Lung (tissue), 12 donors: ENCODE data around the gene LRRC56. TPM values are rescaled to one million over a fixed set of nuclear protein-coding genes. Genes with fewer than 3 reads are reported as not detected.
"Not testable (repeated sequence)": the region's sequence is repeated elsewhere in the genome, so short reads cannot be mapped to it uniquely, and the experiment has no call there.

Experiments used
- ATAC-seq: fragments of 200-7000 bp; cut with Tn5 transposase; one replicate; pipeline ENCODE4 v1.9.1; 2020; ENCODE audit warnings: moderate number of reproducible peaks; ENCODE audit not compliant: insufficient read depth, low FRiP score
- DNase-seq, 3 donors: peaks; one replicate each; pipeline ENCODE4 v3.0.0-alpha.2; 2013 to 2017
- H3K27ac ChIP-seq, 2 donors: one replicate each; pipeline ENCODE4 v1.5.1; 2013; ENCODE audit warnings: mild to moderate bottlenecking in 2 of 2, moderate library complexity in 2 of 2, control low read depth in 1 of 2, inconsistent platforms in 1 of 2, low read depth in 1 of 2, low read length in 1 of 2
- H3K27me3 ChIP-seq, 3 donors: one replicate each; pipeline ENCODE4 v1.5.1; 2013; ENCODE audit warnings: low read length in 2 of 3; ENCODE audit not compliant: control insufficient read depth in 3 of 3, insufficient read depth in 3 of 3
- H3K36me3 ChIP-seq, 4 donors: one replicate each; pipeline ENCODE4 v1.5.1; 2013; ENCODE audit warnings: low read length in 4 of 4, mild to moderate bottlenecking in 1 of 4, moderate library complexity in 1 of 4; ENCODE audit not compliant: control insufficient read depth in 4 of 4, insufficient read depth in 4 of 4
- H3K4me1 ChIP-seq, 5 donors: one replicate each; pipeline ENCODE4 v1.5.1; 2013; ENCODE audit warnings: low read length in 5 of 5, mild to moderate bottlenecking in 2 of 5, moderate library complexity in 1 of 5; ENCODE audit not compliant: control insufficient read depth in 5 of 5, insufficient read depth in 5 of 5
- H3K4me3 ChIP-seq: one replicate; pipeline ENCODE4 v1.5.1; 2013; ENCODE audit warnings: mild to moderate bottlenecking, control low read depth, moderate library complexity
- H3K9ac ChIP-seq, 2 donors: one replicate each; pipeline ENCODE4 v1.5.1; 2013; ENCODE audit warnings: low read length in 2 of 2, control low read depth in 1 of 2; ENCODE audit not compliant: insufficient read depth in 1 of 2
- H3K9me3 ChIP-seq, 4 donors: one replicate each; pipeline ENCODE4 v1.5.1; 2013; ENCODE audit warnings: low read length in 3 of 4, mild to moderate bottlenecking in 1 of 4, moderate library complexity in 1 of 4; ENCODE audit not compliant: control insufficient read depth in 4 of 4, insufficient read depth in 3 of 4
- WGBS, 2 donors: extraction: QIAGEN DNeasy Blood & Tissue Kit; methylation state at CpG; one replicate each; pipeline ENCODE4 v1.1.7; 2013; 5-methylcytosine and 5-hydroxymethylcytosine counted together
- polyA plus RNA-seq, 2 donors: library from polyadenylated mRNA; stranded (reverse); fragments of 200-250 nt; gene quantifications; one replicate each; pipeline ENCODE4 v1.2.1, GENCODE V29; 2013
- total RNA-seq, 2 donors: library from RNA; depleted of rRNA in 1 of 2; stranded (reverse); fragments of >200 nt in 1 of 2; gene quantifications; one replicate each; pipeline ENCODE4 v1.2.1, GENCODE V29; 2014 to 2021
- TF ChIP-seq, protein P1 (sequence below): IDR thresholded peaks from 2 replicates; pipeline ENCODE4 v1.5.1; 2012; ENCODE audit warnings: mild to moderate bottlenecking; ENCODE audit errors: control extremely low read depth, extremely low read depth
- donor health status: control.
- donor health status: control.
- donor health status: Bipolar disorder and iron deficiency.
- donor health status: healthy.
- donor health status: DM: yes; HTN: yes; CAD: no.

LRRC56 gene
- total and polyA plus RNA-seq, 4 donors: 3.4 to 11.7 (median 4.7) TPM

DNA sequence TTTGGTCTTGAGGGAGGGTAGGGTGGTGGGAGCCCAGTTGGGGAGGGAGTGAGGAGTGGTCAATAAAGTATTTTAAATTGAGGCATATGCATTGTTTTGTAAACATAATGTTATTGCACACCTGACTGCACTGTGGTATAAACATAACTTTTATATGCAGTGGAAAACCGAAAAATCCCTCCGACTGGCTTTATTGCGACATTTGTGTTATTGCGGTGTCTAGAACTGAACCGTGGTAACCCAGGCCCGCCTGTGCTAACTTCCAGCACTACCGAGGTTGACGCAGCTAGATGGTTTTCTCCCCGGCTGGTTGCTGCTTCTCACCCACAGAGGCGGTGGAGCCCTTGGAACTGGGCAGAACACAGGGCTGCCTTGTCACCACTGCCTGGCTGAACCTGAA lies 22.7 kb upstream of the LRRC56 start:
- ATAC-seq (no peak), DNase-seq (no peak)
- Histone ChIP-seq H3K27ac (no peak overlapping the region), H3K9me3 (no peaks in the 10 kb centered on the region), H3K9ac (no peak overlapping the region), H3K4me1 (no peaks in the 10 kb centered on the region), H3K36me3 (peaks cover 3 to 11% (median 4%) of the 10 kb centered on the region in 4 donors), H3K4me3 (no peak overlapping the region), H3K27me3 (no peaks in the 10 kb centered on the region)
- 47 to 80% methylated on average over 10 of the region's 10 CpGs for WGBS, 2 donors
- TF ChIP-seq, protein P1, sequence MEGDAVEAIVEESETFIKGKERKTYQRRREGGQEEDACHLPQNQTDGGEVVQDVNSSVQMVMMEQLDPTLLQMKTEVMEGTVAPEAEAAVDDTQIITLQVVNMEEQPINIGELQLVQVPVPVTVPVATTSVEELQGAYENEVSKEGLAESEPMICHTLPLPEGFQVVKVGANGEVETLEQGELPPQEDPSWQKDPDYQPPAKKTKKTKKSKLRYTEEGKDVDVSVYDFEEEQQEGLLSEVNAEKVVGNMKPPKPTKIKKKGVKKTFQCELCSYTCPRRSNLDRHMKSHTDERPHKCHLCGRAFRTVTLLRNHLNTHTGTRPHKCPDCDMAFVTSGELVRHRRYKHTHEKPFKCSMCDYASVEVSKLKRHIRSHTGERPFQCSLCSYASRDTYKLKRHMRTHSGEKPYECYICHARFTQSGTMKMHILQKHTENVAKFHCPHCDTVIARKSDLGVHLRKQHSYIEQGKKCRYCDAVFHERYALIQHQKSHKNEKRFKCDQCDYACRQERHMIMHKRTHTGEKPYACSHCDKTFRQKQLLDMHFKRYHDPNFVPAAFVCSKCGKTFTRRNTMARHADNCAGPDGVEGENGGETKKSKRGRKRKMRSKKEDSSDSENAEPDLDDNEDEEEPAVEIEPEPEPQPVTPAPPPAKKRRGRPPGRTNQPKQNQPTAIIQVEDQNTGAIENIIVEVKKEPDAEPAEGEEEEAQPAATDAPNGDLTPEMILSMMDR: no peak

DNA sequence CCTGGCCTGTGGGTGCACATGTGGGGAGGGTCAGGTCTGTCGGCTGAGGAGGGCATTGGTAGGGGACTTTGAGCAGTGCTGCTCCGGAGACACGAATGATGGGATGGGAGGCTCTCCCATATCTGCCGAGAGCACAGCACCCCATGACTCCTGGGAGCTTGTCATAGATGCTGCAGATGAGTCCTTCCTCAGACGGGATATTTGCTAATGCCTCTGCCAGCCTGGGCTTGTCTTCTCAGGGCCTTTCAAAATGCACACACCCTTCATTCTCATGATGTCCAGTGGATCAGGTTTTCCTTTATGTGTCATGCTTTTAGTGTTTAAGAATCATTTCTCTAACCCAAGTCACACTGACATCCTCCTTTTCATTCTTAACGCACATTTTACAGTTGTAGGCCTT lies 22.2 kb upstream of the LRRC56 start:
- Histone ChIP-seq H3K4me1 (no peaks in the 10 kb centered on the region), H3K27me3 (no peaks in the 10 kb centered on the region), H3K4me3 (no peak overlapping the region), H3K36me3 (peaks cover 0 to 6% (median 1%) of the 10 kb centered on the region in 4 donors), H3K9ac (no peak overlapping the region), H3K27ac (no peak overlapping the region), H3K9me3 (no peaks in the 10 kb centered on the region)
- ATAC-seq (no peak), DNase-seq (no peak)
- 91 to 95% methylated on average over 6 of the region's 6 CpGs for WGBS, 2 donors
- TF ChIP-seq, protein P1: no peak

DNA sequence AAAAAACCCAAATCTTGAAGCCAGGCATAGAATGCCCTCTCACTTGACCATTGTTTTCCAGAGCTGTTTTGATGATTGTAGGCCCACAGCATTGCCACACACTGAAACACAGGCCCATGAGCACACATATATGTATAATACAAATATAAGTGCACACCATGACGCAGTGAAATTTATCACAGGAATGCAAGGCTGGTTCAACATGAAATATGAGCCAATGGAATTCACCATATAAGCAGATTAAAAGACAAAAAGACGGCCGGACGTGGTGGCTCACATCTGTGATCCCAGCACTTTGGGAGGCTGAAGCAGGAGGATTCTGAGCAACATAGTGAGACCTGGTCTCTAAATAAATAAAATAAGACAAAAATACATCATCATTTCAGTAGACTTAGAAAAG lies 20.9 kb upstream of the LRRC56 start:
- DNase-seq: no peak
- WGBS, 2 donors: 95 to 99% methylated on average over 4 of the region's 4 CpGs
- Histone ChIP-seq H3K9me3 (no peaks in the 10 kb centered on the region), H3K4me3 (no peak overlapping the region), H3K4me1 (no peaks in the 10 kb centered on the region), H3K27ac (no peak overlapping the region), H3K36me3 (peaks cover 0 to 5% (median 0%) of the 10 kb centered on the region in 4 donors), H3K27me3 (no peaks in the 10 kb centered on the region), H3K9ac (no peak overlapping the region)
- ATAC-seq: no peak
- TF ChIP-seq, protein P1: no peak

DNA sequence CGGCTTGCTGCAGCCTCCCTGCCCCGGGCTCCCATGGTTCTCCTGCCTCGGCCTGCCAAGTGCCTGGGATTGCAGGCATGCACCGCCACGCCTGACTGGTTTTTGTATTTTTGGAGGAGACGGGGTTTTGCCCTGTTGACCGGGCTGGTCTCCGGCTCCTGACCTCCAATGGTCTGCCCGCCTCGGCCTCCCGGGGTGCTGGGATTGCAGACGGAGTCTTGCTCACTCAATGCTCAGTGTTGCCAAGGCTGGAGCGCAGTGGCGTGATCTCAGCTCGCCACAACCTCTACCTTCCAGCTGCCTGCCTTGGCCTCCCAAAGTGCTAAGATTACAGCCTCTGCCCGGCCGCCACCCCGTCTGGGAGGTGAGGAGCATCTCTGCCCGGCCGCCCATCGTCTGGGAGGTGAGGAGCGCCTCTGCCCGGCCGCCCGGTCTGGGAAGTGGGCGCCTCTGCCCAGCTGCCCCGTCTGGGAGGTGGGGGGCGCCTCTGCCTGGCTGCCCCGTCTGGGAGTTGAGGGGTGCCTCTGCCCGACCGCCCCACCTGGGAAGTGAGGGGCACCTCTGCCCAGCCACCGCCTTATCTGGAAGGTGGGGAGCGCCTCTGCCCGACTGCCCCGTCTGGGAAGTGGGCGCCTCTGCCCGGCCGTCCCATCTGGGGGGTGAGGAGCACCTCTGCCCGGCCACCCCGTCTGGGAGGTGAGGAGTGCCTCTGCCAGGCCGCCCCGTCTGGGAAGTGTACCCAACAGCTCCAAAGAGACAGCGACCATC lies 20.2 kb upstream of the LRRC56 start:
- 97 to 98% methylated on average over 43 of the region's 43 CpGs for WGBS, 2 donors
- not testable (repeated sequence) for H3K4me3 ChIP-seq, H3K36me3 ChIP-seq, ATAC-seq, H3K9me3 ChIP-seq, H3K27ac ChIP-seq, H3K9ac ChIP-seq, H3K4me1 ChIP-seq, H3K27me3 ChIP-seq, DNase-seq
